Measurements from ENCODE around the gene PTGS1. TPM values are rescaled to one million over a fixed set of nuclear protein-coding genes. Genes with fewer than 3 reads are reported as not detected.
A peak's percentile ranks its signal among the peaks of the same experiment; 100 is the strongest.
"Not testable (repeated sequence)": the region's sequence is repeated elsewhere in the genome, so short reads cannot be mapped to it uniquely, and the experiment has no call there.

PTGS1 gene
- total RNA-seq, 4 donors from 2014 or later = 2.2 to 7.3 (median 4.4) TPM

- no peak for TF ChIP-seq POLR2A (IDR thresholded peaks at IDR 0.05)
- TF ChIP-seq EP300 (IDR thresholded peaks at IDR 0.05) = no peak
- TF ChIP-seq CTCF (IDR thresholded peaks at IDR 0.05) = no peak
- H3K4me3 ChIP-seq = no peak overlapping the region
- no peaks in the 10 kb centered on the region for H3K4me1 ChIP-seq
- no peak overlapping the region for H3K27ac ChIP-seq
- H3K36me3 ChIP-seq = no peaks in the 10 kb centered on the region
- H3K9me3 ChIP-seq = peaks cover 0 to 4% (median 0%) of the 10 kb centered on the region in 4 donors
- DNase-seq (ENCODE audit: low spot score in 2 of 2) = no peak
- 56 to 69% methylated on average over 6 of the region's 6 CpGs for WGBS, 2 donors
- no peaks in the 10 kb centered on the region for H3K27me3 ChIP-seq
These were observed 32.7 kb downstream of the PTGS1 start for GRCh38 chr9:122403381-122404000.

- not testable (repeated sequence) for DNase-seq (ENCODE audit: low spot score in 2 of 2); H3K9me3 ChIP-seq; H3K36me3 ChIP-seq; H3K27me3 ChIP-seq; H3K27ac ChIP-seq; H3K4me1 ChIP-seq
- WGBS, 2 donors = 90% methylated on average over 15 of the region's 15 CpGs
- peak overlapping the region in 1 of 4 donors; percentile 46 for H3K4me3 ChIP-seq
These were observed 34.7 kb downstream of the PTGS1 start for GRCh38 chr9:122405304-122406069.

- DNase-seq (ENCODE audit: low spot score in 2 of 2) = no peak
- no peaks in the 10 kb centered on the region for H3K9me3 ChIP-seq
- no peaks in the 10 kb centered on the region for H3K36me3 ChIP-seq
- no peaks in the 10 kb centered on the region for H3K27me3 ChIP-seq
- no peak overlapping the region for H3K27ac ChIP-seq
- TF ChIP-seq POLR2A (IDR thresholded peaks at IDR 0.05) = no peak
- no peak for TF ChIP-seq EP300 (IDR thresholded peaks at IDR 0.05)
- no peak for TF ChIP-seq CTCF (IDR thresholded peaks at IDR 0.05)
- WGBS, 2 donors = 79 to 82% methylated on average over 36 to 41 of the region's 61 CpGs
- no peaks in the 10 kb centered on the region for H3K4me1 ChIP-seq
- H3K4me3 ChIP-seq = peak overlapping the region in 1 of 4 donors; percentile 46
These were observed 35.5 kb downstream of the PTGS1 start for GRCh38 chr9:122406070-122406890.

- not testable (repeated sequence) for H3K27ac ChIP-seq; H3K4me3 ChIP-seq; H3K27me3 ChIP-seq; H3K9me3 ChIP-seq; DNase-seq (ENCODE audit: low spot score in 2 of 2); H3K4me1 ChIP-seq; H3K36me3 ChIP-seq
- 74 to 78% methylated on average over 7 of the region's 7 CpGs for WGBS, 2 donors
These were observed 43.3 kb downstream of the PTGS1 start for GRCh38 chr9:122414108-122414507.

- no peaks in the 10 kb centered on the region for H3K4me1 ChIP-seq
- no peaks in the 10 kb centered on the region for H3K36me3 ChIP-seq
- no peak for DNase-seq (ENCODE audit: low spot score in 2 of 2)
- TF ChIP-seq CTCF (IDR thresholded peaks at IDR 0.05) (no peak), POLR2A (IDR thresholded peaks at IDR 0.05) (no peak), EP300 (IDR thresholded peaks at IDR 0.05) (no peak)
- peaks cover 0 to 23% (median 4%) of the 10 kb centered on the region in 4 donors for H3K9me3 ChIP-seq
- H3K27ac ChIP-seq = no peak overlapping the region
- H3K4me3 ChIP-seq = no peak overlapping the region
- H3K27me3 ChIP-seq = no peaks in the 10 kb centered on the region
These were observed 47.2 kb downstream of the PTGS1 start for GRCh38 chr9:122418016-122418415.

GRCh38 chr9:122420315-122420714 is 49.5 kb downstream of the PTGS1 start:
- H3K4me1 ChIP-seq = no peaks in the 10 kb centered on the region
- no peak for DNase-seq (ENCODE audit: low spot score in 2 of 2)
- peaks cover 0 to 20% (median 4%) of the 10 kb centered on the region in 4 donors for H3K9me3 ChIP-seq
- no peaks in the 10 kb centered on the region for H3K27me3 ChIP-seq
- H3K36me3 ChIP-seq = no peaks in the 10 kb centered on the region
- no peak overlapping the region for H3K4me3 ChIP-seq
- TF ChIP-seq EP300 (IDR thresholded peaks at IDR 0.05) = no peak
- no peak for TF ChIP-seq CTCF (IDR thresholded peaks at IDR 0.05)
- TF ChIP-seq POLR2A (IDR thresholded peaks at IDR 0.05) = no peak
- 78 to 79% methylated on average over 3 of the region's 3 CpGs for WGBS, 2 donors
- H3K27ac ChIP-seq = no peak overlapping the region
